Erythroblast (primary cell): ENCODE results near the gene SOD3.

Experiments
- GATA1 ChIP-seq: IDR thresholded peaks from 2 replicates; pipeline ENCODE4 v1.6.1; 2011; ENCODE audit warnings: low read depth, mild to moderate bottlenecking, control low read depth, low read length, moderate library complexity
- POLR2A ChIP-seq: IDR thresholded peaks from 2 replicates; pipeline ENCODE4 v1.6.1; 2011; ENCODE audit warnings: mild to moderate bottlenecking, low read length

DNA sequence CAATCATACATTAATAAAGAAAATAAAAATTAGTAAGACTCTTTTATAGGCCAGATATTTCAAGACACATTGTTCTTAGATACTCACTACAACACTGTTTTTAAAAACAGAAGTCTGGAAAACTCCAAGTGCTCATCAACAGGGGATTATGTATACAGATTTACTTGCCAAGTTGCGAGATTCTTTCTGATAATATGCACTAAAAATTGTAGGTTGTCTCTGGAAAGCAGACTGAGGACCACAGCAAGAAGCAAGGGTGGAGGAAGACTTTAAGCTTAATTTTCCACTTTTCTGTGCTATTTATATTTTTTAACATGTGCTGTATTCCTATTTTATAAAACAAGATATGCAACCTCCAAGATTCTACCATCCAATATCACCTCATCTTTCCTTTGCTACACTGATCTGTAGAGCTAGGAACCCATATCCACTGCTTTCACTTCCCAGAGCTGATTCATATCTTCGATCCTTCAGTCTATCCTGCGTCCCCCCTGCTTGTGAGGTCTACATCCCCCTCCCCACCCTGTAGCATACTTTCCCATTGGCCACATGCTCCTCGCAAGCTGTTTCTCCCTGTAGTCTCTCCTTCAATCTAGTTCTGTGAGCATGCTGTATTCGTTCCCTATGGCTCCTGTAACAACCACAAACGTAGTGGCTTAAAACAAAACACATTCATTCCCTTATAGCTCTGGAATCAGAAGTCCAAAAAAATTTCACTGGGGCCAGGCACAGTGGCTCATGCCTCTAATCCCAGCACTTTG lies 15.7 kb downstream of the SOD3 start:
- TF ChIP-seq POLR2A (no peak), GATA1 (no peak)
